Testis (tissue), 2 donors: ENCODE results near the gene RAB18.

Experiments used
- CTCF ChIP-seq, 3 experiments: fragments of 450-650 bp in 2 of 3; fragments of 200-600 bp in 1 of 3; sonication (generic) in 1 of 3; IDR thresholded peaks; one replicate each; pipeline ENCODE4 v1.5.1; 2016 to 2019; ENCODE audit warnings: antibody characterized with exemption in 3 of 3, mild to moderate bottlenecking in 2 of 3, moderate library complexity in 1 of 3
- POLR2A ChIP-seq: fragments of 450-650 bp; IDR thresholded peaks from one replicate; pipeline ENCODE4 v1.6.1; 2017; ENCODE audit warnings: antibody characterized with exemption, mild to moderate bottlenecking, moderate library complexity

DNA sequence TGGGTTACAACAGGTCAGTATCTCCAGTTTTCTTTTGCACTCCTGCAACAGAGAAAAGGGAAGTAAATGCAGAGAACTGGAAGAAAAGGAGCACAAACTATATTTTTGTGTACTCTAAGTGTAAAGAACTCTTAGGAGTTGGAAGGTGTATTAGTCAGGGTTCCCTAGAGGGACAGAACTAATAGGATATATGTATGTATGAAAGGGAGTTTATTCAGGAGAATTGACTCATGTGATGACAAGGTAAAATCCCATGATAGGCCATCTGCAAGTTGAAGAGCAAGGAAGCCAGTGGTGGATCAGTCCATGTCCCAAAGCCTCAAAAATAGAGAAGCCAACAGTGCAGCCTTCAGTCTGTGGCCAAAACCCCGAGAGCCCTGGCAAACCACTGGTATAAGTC is 22.6 kb upstream of the RAB18 start:
- TF ChIP-seq CTCF (IDR thresholded peaks at IDR 0.05), result no peak
- TF ChIP-seq POLR2A, result no peak
